ENCODE measurements around the gene LIMA1.
A peak's percentile ranks its signal among the peaks of the same experiment; 100 is the strongest.
"Not testable (repeated sequence)": the region's sequence is repeated elsewhere in the genome, so short reads cannot be mapped to it uniquely, and the experiment has no call there.

LIMA1 gene

GRCh38 chr12:50282721-50283228 is 545 bp downstream of the LIMA1 start:
- DNase-seq = peak; percentile 36

GRCh38 chr12:50279501-50279900 is 3.8 kb downstream of the LIMA1 start:
- DNase-seq = no peak

GRCh38 chr12:50276912-50277671 is 6.2 kb downstream of the LIMA1 start:
- no peak for DNase-seq

GRCh38 chr12:50276068-50276467 is 7.3 kb downstream of the LIMA1 start:
- DNase-seq = no peak

DNA sequence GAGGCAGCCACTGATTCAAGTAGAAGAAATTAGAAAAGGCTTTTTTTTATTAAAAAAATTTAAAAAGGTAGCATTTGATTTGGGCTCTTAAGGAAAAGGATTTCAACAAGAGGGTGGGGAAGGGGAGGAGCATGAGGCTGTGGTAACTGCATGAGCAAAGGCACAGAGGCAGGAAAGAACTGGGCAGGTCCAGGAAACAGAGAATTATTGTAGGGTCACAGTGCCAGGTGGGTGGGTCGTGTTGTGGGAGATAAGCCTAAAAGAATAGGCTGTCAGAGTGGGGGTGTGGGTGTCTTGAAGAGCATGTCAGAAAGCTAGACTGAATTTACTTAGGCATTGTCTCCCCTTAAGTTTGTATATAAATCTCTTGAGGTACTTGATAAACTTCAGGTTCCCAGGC is 7.8 kb downstream of the LIMA1 start:
- DNase-seq = peak; percentile 80

DNA sequence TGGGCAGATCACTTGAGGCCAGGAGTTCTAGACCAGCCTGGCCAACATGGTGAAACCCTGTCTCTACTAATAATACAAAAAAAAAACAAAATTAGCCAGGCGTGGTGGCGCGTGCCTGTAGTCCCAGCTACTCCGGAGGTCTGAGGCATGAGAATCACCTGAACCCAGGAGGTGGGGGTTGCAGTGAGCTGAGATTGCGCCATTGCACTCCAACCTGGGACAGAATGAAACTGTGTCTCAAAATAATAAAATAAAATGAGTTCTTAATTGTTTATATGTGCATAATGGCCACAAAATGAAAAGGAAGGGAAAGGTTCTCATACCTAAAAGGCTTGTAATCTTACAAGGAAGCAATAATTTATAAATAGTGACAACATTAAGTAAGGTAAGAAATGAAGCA is 8.2 kb downstream of the LIMA1 start:
- not testable (repeated sequence) for DNase-seq

GRCh38 chr12:50271724-50272247 is 11.5 kb downstream of the LIMA1 start:
- DNase-seq = no peak

DNA sequence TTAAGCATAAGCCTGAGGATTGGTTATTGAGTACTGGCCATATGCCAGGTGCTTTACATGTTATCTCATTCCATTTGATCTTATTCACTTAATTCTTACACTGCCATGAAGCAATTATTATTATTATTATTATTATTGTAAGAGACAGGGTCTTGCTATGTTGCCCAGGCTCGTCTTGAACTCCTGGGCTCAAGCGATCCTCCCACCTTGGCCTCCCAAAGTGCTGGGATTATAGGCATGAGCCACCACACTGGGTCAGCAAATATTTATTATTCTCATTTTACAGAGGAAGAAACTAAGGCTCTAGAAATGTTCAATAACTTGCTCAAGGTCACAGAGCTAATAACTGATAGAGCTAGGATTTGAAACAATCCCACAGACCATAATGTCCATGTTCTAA is 14.8 kb downstream of the LIMA1 start:
- no peak for DNase-seq

DNA sequence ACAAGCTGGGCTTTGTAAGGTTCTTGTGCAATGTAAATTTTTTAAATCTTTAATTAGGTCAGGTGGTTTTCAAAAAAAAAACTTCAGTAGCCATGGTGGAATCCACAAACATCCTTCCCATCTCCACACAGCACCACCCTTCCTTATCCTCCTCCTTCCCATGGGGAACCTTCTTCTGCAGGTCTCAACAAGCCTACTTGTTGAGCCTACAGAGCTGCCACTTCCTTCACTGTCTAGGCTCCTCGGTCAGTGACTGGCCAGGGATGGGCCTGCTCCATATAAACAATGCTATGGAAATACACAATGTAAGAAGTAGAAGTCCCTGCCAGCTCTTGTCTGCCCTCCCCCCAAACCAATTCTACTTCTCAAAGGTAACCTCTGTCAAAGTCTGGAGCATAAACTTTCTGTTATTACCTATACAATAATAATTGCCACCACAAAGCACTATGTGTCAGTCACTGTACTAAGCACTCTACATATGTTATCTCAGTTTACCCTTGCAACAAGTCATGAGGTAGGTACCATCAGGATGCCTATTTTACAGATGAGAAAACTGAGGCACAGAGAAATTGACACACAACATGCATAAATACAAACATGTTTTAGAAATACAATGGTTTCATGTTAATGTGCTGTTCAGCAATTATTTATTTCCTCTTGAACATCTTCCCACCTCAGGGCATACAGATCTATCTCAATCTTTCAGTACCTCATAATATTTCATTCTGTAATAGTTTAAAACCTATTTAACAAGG is 17.4 kb downstream of the LIMA1 start:
- DNase-seq = no peak

GRCh38 chr12:50263832-50264231 is 19.5 kb downstream of the LIMA1 start:
- no peak for DNase-seq

DNA sequence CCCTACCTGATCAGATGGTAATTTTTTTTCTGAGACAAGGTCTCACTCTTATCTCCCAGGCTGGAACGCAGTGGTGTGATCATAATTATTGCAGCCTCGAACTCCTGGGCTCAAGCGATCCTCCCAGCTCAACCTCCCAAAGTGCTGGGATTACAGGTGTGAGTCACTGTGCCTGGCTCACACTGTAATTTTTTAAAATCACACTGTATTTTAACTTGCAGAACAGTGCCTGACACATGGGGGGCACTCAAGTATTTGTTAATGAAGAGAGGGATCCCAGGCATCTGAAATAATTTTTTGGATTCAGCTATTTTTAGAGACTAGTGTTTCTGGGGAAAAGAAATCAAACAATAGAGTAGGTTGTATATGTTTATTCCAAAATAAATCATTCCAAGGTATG is 21.7 kb downstream of the LIMA1 start:
- no peak for DNase-seq

GRCh38 chr12:50258167-50258551 is 25.2 kb downstream of the LIMA1 start:
- no peak for DNase-seq

GRCh38 chr12:50257236-50258166 is 25.8 kb downstream of the LIMA1 start:
- no peak for DNase-seq

DNA sequence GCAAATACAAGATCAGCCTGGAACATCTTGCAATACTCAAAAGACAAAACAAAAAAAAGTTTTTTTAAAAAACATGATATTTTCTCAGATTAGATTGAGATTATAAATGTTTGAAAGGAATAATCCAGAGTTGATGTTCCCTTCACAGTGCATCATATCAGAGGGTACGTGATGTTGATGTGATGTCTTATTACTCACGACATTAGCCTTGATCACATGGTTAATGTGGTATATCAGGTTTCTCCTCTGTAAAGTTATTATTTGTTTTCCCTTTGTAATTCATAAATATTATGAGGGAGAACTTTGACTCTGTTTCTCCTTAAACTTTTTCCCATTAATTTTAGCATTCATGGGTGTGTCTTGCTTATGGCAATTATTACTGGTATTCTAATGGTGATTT is 26.6 kb downstream of the LIMA1 start:
- DNase-seq = no peak

DNA sequence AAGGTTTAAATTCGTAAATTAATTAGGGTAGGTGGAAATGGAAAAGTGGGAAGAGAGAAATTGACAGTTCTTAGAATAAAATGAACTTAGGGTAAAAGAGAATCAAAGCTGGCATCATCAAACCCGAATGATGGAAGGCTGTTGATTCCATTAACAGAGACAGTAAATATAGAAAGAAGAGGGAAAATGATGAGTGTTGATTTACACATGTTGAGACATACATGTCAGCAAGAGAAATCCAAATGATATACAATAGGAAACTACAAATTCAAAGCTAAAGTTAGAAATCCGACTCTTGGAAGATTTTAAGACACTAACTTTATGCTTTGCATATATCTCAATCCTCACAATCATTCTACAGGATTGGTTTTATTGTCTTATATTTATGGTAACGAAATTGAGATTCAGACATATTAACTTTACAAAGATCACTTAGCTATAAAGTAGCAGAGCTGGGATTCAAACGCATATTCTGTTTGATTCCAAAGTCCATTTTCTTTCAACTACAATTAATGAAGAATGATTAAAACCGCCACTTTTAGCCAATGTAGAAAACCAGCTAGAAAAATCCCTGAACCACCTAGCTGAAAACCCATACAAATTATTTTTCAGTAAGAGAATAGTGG is 30.2 kb downstream of the LIMA1 start:
- DNase-seq = no peak

GRCh38 chr12:50251619-50252252 is 31.6 kb downstream of the LIMA1 start:
- no peak for DNase-seq

- no peak for DNase-seq
Observed at GRCh38 chr12:50249464-50250182, 33.7 kb downstream of the LIMA1 start.

DNA sequence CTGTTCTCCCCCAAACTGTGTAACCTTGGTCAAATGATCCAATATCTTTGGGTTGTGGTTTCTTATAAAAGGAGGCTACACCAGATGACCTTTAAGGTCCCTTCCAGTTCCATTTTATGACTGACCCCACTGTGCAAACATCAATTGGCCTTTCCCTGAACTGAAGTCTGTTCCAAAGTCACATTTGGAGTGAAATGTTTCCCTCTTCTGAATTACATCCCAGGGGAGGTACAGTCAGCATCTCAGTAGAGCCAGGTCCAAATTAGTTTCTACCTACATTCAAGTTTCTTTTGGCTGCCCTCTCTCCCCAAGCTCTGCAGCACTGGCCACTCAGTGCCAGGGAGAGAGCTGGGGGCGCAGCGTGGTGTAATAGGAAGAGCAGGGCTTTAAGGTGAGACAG is 34.4 kb downstream of the LIMA1 start:
- no peak for DNase-seq

GRCh38 chr12:50248411-50248810 is 34.9 kb downstream of the LIMA1 start:
- no peak for DNase-seq

DNA sequence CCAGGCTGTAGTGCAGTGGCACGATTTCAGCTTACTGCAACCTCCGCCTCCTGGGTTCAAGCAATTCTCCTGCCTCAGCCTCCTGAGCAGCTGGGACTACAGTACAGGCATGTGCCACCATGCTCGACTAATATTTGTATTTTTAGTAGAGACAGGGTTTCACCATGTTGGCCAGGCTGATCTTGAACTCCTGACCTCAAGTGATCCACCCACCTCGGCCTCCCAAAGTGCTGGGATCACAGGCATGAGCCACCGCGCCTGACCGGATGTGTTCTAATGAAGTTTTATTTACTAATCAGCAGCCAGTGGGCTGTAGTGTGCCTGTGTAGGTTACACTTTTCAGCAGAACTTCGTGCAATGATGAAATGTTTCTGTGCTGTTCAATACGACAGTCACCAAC is 35.7 kb downstream of the LIMA1 start:
- DNase-seq = not testable (repeated sequence)
